GM19328 (cell line): ENCODE measurements around the gene PRKACG.
"Not testable (repeated sequence)": the region's sequence is repeated elsewhere in the genome, so short reads cannot be mapped to it uniquely, and the experiment has no call there.

Experiments
- ATAC-seq: cut with Tn5 transposase; IDR thresholded peaks from one replicate; pipeline ENCODE4 v1.9.1; 2021; ENCODE audit warnings: mild to moderate bottlenecking, moderate library complexity; ENCODE audit not compliant: unreplicated experiment

Gene PRKACG

DNA sequence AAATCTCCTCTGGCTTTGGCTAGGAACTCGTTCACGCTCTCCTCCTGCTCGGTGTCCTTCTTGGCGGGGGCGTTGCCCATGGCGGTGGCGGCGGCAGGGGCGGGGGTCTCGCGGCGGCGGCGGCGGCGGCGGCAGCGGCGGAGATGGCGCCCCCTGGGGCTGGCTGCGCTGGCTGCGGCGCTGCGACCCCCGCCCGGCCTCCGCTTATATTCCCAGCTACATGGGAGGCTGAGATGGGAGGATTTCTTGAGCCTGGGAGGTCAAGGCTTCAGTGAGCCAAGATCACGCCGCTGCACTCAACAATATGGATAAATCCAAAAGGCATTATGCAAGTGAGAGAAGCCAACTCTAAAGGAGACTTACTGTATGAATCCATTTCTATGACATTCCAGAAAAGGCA is at the start of gene PRKACG:
Gene PRKACG, minus strand, starts transcription at position 101 of the 400 bp plus-strand sequence. Its CDS starts 21 bp downstream, at position 80.
- ATAC-seq: no peak

DNA sequence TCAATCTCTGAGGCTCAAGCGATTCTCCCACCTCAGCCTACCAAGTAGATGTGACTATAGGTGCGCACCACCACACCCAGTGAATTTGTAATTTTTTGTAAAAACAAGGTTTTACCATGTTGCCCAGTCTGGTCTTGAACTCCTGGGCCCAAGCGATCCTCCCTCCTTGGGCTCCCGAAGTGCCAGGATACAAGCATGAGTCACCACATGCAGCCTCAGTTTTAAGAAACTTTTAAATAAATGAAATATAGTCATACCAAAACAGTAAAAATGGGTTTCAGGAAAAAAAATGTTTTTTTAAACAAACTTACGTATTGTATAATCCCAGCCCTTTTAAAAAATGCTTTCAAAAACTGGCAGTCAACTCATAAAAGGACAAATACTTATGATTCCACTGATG is 48.3 kb upstream of the PRKACG start:
- ATAC-seq: no peak

DNA sequence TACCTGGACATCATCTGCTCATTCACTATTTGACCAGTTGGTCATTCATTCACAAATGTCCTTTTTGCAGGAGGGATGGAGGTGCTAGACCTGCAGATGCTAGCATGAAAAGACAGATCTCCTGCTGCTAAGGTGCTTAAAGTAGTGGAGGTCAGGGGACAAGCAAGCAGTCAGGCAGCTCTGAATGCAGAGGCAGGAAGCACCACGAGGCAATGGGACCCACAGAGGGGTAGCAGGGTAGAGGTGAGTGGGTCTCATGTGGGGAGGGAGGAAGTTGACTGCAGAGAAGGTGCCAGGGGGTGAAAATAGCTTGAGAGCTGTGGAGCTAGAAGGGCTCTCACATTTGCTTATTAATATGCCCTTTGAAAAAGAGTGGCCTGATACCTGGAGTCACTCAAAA is 46.9 kb upstream of the PRKACG start:
- ATAC-seq: no peak

DNA sequence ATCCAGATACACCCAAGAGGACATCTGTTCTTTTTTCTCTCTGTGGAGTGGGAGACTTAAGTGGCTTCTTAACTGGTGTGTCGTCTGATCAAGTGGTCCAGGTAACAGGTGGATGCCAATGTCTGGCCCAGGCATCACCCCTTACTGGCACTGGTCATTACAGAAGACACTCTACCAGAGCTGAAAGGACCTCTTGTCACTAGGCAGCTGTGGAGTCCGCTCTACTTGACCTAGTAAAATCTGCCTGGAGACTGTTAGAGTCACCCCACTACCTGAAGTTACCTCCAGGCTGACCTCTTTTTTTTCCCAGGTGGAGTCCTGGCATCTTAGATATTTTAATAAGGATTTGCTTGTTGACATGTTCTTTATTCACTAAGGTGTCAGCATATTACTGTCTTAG is 44.2 kb upstream of the PRKACG start:
- no peak for ATAC-seq

DNA sequence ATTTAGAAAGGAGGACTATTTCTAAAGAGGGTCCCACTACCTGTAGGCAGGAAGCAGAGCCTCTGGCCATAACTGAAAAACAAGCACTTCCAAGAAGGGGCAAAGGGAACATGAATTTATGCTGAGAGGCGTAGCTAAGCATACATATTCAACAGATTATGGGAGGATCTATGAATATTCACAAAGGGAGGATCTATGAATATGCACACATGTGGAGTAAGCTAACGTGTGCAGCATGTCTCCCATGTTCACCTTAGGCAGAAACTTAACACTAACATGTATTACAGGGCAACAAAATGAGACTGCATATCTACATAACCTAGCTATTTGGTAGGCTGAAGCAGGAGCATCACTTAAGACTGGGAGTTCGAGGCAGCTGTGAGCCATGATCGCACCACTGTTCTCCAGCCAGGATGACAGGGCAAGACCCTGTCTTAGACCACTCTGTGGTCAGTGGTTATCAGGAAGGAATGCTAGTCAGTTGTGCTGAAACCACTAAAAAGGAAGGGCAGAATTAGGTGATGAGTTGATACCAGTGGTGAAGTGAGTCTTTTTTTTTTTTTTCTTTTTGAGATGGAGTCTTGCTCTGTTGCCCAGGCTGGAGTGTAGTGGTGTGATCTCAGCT is 42.4 kb upstream of the PRKACG start:
- no peak for ATAC-seq

DNA sequence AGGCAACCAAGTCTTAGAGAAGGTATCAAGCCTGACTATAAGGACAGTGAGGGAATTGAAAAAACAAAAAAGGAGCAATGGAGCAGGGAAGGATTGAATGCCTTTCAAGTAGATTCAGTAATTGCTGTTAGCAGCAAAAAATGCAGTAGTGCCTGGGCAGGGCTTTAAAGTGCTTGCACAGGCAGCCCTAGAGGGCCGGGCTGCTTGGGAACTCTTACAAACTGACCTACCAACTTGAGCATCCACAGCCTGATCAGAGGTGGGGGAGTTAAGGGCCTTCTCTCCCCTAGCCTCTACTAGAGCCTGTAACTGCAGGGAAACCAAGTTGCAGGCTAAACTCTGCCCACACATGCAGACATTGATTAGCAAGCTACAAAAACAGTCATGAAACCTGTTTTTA is 41.1 kb upstream of the PRKACG start:
- no peak for ATAC-seq

DNA sequence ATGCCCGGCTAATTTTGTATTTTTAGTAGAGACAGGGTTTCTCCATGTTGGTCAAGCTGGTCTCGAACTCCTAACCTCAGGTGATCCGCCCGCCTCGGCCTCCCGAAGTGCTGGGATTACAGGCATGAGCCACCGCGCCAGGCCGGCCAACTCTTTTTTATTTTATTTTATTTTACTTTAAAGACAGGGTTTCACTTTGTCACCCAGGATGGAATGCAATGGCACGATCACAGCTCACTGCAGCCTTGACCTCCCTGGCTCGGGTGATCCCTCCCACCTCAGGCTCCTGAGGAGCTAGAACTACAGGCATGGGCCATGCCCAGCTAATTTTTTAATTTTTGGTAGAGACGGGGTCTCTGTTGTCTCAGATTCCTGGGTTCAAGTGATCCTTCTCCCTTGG is 37.0 kb upstream of the PRKACG start:
- ATAC-seq: not testable (repeated sequence)

DNA sequence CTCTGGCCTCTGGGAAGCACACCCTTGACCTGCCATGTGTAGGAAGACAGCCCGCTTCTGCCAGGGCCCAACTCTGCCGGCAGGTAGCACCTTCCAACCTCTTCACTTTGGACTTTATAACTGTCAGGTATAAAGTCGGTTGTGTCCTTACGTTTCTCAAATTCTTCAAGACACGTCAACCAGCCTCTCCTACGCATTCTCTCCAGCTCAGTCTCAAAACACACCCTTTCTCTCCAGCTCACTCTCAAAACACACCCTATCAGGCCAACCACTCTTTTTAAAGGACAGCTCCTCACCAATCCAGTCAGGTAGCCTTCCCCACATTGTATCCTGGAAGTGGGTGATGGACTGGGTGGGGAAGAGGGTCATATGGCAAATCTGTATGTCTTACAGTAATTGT is 35.2 kb upstream of the PRKACG start:
- no peak for ATAC-seq

DNA sequence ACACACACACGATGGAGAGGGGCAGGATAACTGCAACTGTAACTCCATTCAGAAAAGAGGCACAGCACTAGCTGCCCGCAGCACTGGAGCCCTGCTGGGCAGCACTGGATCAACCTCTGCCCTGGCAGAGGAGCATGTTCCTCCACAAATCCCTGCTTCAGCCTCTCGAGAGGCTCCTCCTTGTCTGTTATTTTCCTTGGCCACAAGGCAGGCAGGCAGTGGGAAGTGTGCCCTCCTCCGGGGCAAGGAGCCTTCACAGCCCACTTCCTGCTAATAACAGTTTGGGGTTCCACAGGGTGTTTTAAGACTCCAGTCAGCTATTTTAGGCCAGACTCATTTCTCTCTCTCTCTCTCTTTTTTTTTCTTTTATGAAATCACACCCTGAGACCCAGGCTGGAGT is 33.5 kb upstream of the PRKACG start:
- ATAC-seq: no peak

DNA sequence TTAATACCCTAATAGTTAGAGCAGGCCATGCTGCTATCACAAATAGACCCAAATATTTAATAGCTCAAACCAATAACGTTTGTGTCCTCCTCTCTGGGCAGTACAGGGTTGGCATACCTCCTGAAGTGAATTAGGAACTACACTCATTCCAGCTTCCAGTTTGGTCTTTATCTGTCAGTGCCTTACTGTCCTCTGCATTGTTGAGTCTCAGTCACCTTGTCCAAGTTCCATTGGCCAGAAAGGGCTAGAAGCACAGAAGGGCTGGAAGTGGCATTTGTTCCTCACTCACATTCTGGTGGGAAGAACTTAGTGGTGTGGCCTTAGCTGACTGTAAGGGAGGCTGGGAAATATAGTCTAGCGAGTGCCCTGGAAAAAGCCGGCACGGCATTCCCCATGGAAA is 32.8 kb upstream of the PRKACG start:
- no peak for ATAC-seq

DNA sequence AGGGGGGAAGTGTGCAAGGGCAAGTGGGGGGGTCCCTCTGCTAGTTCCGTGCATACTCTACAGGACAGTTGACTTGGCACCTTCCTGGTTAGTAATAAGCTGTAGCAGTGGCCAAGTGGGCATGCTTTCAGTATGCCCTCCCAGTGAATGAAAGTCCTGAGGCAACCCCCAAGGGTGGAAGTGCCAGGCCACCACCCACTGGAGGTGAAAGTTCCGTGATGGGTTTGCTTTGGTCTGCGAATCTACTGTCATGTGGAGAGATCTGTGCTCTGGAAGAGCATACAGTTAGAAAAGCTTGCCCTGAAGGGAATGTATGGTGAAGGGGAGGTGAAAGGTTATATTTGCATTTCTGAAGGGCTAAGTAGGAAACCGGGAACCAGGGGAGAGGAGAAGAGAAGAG is 31.9 kb upstream of the PRKACG start:
- ATAC-seq: no peak

DNA sequence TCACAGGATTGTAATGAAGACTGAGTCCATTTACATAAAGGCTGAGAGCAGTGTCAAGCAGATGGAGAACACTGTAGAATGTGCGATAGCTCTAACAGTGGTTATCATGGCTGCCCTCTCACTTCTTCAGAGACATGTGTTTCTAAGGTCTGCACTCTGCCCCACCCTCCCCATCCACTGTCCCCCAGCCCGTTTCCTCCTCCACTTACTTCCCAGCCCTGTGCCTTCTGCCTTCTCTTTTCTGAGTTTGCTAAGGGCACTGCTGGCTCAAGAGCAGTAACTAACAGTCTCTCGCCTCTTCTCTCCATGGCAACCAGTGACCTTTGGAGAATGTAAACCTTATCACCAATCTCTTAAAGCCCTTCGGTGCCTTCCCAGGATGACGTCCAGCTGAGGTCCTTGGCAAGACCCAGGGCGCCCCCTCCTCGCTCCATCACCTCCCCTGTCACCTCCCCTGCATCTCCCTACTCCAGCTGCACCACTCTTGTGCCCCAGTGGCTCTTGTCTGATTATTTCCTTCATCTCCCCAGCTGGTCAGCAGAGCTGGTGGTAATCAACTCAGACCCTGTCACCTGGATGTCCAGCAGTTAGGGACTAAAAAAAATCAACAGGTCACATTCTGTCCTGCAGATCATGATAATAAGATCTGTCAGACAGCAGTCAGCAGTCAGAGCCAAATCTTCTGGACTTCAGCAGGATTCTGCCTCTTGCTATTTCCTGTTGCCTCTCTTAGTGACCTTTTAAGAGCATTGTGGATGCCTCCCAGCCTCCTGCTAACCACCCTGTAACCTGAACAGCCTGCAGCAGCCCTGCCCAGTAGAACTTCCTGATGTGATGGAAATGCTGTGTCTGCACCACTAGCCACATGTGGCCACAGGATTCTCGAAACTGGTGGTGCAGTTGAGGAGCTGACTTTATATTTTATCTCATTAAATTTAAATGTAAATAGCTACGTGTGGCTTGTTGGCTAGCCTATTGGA is 30.6 kb upstream of the PRKACG start:
- ATAC-seq: no peak

DNA sequence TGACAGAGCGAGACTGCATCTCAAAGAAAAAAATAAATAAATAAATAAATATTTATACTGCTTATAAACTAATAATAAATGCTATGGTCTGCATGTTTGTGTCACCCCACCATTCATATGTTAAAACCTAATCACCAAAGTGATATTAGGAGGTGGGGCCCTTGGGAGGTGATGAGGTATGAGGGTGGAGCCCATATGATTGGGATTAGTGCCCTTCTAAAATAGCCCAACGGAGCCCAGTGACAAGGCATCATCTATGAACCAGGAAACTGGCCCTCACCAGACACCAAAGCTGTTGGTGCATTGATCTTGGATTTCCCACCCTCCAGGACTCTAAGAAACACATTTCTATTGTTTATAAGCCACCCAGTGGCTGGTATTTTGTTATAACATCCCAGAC is 26.7 kb upstream of the PRKACG start:
- no peak for ATAC-seq

DNA sequence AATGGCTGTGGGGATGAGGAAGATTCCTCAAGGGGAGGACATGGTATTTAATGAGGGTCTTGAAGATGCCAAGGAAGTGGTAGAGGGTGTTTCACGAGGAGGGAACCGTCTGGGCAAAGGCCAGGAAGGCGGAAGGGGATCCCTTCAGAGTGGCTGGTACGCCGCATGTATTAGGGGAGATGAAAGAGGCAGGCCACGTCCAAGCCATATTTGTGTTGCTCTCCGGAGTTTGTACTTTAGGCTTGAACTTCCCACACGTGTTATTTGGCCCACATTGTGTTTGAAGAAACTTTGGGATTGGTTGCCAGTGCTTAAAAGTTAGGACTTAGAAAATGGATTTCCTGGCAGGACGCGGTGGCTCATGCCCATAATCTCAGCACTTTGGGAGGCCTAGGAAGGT is 22.9 kb upstream of the PRKACG start:
- ATAC-seq: no peak

DNA sequence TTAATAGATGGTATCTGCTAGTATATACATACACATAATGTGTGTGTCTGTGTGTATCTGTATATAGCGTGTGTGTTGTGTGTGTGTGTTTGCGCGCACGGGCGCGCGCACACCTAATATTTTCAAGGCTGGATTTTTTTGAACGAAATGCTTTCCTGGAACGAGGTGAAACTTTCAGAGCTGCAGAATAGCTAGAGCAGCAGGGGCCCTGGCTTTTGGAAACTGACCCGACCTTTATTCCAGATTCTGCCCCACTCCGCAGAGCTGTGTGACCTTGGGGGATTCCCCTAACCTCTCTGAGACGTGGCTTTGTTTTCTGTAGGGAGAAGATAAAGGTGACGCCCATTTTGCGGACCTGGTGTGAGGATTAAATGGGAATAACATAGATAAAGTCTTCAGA is 22.4 kb upstream of the PRKACG start:
- ATAC-seq: peak; percentile 19

DNA sequence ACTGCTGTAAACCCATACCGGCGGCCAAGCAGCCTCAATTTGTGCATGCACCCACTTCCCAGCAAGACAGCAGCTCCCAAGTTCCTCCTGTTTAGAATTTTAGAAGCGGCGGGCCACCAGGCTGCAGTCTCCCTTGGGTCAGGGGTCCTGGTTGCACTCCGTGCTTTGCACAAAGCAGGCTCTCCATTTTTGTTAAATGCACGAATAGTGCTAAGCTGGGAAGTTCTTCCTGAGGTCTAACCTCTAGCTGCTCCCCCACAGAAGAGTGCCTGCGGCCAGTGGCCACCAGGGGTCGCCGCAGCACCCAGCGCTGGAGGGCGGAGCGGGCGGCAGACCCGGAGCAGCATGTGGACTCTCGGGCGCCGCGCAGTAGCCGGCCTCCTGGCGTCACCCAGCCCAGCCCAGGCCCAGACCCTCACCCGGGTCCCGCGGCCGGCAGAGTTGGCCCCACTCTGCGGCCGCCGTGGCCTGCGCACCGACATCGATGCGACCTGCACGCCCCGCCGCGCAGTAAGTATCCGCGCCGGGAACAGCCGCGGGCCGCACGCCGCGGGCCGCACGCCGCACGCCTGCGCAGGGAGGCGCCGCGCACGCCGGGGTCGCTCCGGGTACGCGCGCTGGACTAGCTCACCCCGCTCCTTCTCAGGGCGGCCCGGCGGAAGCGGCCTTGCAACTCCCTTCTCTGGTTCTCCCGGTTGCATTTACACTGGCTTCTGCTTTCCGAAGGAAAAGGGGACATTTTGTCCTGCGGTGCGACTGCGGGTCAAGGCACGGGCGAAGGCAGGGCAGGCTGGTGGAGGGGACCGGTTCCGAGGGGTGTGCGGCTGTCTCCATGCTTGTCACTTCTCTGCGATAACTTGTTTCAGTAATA is 21.8 kb upstream of the PRKACG start, which contains the start of gene FXN:
Gene FXN, plus strand, starts transcription at position 315 of the 871 bp plus-strand sequence. Its CDS starts 31 bp downstream, at position 346.
- ATAC-seq: peak; percentile 91

DNA sequence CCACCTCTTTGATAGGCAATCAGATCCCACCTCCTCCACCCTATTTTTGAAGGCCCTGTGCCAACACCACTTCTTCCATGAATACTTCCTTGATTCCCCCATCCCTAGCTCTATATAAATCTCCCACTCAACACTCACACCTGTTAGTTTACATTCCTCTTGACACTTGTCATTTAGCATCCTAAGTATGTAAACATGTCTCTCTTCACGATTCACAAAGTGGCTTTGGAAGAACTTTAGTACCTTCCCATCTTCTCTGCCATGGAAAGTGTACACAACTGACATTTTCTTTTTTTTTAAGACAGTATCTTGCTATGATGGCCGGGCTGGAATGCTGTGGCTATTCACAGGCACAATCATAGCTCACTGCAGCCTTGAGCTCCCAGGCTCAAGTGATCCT is 20.2 kb upstream of the PRKACG start:
- ATAC-seq: no peak

DNA sequence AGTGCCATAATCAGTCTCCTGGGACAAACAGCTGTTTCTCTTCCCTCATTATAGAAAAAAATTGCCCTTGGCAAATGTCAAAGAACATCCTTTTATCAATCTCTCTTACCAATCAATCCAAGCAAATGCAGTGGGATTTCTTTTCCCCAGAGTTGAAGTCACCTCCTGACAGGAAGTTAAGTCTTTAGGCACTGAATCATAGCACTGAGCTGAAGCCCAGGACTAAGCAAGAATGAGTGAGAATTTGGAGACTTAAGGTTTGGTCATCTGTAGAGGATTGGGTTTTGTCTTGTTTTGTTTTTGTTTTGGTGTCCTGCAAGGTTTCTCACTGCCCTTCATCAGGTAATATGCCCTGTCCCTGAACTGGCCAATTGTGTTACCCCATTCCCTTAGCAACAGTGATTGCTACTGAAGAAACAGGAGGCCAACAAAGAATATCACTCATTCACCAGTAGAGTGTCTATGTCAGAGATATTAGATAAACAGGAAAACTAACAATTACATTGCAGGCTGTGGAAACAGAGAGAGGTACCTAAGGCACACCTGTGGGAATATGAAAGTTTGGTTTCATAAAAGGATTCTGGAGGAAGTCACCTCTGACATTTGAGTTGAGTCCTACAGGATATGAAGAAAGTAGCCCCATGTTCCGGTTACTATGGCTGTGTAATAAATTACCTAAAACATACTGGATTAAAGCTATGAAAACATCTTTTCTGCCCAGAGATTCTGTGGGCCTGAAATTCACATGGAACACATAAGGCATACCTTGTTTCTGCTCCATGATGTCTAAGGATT is 17.1 kb upstream of the PRKACG start:
- no peak for ATAC-seq

DNA sequence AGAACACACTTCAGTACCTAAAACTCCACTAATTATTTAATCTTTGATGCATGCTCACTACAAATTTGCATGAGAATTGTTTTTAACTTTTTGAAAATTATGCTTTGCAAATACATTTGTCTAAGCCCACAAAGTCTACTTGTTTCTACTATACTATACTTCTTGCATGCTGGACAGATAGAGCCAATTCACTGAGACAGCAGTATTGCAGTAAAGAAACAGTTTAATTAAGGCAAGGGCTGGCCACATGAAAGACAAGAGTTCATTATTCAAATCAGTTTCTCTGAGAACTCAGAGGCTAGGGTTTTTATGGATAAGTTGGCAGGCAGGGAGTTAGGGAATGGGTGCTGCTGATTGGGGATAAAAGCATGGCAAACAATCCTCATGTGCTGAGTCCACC is 15.6 kb upstream of the PRKACG start:
- no peak for ATAC-seq

DNA sequence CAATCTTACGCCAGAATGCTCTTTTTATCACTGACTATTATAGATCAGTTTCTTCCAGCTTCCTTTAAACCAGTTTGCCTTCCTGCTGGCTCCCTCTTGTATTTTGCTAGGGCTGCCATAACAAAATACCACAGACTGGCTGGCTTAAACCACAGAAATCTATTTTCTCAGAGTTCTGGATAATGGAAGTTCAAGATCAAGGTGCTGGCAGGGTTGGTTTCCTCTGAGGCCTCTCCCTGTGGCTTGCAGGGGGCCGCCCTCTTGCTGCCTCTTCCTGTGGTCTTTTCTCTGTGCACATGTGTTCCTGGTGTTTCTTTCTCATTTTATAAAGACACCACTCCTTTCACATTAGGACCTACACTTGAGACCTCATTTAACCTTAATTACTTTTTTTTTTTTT is 14.8 kb upstream of the PRKACG start:
- ATAC-seq: no peak
